ENCODE results near the gene KCNJ11.
"Not testable (repeated sequence)": the region's sequence is repeated elsewhere in the genome, so short reads cannot be mapped to it uniquely, and the experiment has no call there.

The KCNJ11 gene

DNA sequence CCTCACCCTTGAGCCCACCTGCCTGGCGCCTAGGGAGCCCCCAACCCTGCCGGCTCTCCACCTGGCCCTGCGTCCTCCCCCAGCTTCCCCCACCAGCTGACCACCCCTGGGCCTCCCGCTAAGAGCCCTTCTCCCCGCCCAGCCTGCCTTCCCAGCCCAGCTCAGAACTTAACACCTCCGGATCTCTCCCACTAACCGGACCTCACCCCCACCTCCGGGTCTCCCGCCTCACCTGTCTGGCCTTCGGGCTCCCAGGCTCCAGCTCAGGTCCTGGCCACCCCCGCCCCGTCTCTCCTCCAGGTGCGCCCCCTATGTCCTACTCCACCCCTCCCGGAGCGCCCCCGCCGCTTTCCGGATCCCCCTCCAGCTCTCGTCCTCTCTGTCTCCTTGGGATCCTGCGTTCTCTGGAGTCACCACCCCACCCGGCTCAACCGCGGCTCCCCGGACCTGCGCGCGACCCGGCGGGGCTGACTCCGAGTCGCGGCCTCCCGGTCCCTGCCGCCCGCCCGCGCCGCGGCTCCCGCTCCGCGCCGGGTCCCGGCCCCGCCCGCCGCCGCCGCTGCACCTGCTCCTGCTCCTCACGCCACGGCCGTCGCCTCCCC is at the start of gene KCNJ11:
TSS of gene KCNJ11 (minus strand) at position 51 of the 602 bp plus-strand sequence. CDS start 568 bp downstream, outside the sequence.
- DNase-seq (ENCODE audit: low spot score) = no peak

DNA sequence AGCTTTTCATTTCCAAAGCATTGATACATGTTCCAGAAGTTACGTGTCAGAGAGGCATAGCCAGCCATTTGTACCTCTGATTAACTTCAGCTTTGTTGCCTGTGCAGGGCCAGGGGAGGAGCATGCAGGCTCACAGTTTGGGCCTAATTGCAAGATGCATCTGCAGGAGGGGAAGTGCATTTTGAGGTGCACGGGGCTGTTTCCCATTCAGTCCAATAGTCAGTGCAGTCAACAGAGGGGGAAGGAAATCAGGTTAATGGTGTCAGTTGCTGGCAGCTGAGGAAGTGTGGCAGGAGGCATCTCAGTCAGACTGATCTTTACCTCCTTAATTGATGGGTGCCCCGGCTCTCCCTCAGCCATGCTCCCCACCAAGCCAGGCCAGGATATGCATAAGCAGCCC is 48.9 kb upstream of the KCNJ11 start:
- no peak for DNase-seq (ENCODE audit: low spot score)

DNA sequence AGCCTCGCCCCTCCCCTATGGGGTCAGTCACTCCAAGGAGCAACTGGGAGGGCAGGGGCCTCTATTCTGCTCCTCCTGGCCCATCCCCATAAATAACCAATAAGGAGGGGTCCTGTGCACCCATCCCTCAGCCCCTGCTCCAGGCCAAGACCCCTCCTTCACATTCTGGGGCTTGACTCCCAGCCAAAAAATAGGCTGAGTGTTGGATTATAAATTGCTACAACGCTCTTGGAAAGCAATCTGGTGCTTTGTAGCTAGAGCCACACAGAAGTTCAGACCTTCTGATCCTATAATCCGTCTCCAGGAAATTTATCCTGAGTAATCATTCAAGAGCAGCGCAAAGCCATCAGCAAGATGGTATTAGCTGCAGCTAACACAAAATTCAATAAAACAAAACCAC is 45.6 kb upstream of the KCNJ11 start:
- no peak for DNase-seq (ENCODE audit: low spot score)

DNA sequence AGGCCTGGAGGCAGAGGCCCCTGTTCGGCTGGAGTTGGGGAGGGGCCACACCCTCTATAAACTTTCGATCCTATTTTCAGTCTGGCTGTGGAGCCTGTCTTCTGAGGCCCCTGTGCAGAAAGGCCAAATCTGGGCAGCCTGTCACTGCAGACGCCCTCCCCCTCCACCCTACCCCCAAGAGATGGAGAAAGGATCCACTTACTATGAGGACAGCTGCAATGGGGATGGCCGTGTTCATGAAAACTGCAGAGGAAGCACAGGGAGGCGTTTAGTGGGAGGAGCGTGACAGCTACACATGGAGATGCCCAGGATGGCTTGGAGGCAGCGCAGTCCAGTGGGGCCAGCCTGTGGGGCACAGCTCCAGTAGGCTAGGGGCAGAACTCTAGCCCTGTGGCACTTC is 43.5 kb upstream of the KCNJ11 start:
- DNase-seq (ENCODE audit: low spot score) = no peak

DNA sequence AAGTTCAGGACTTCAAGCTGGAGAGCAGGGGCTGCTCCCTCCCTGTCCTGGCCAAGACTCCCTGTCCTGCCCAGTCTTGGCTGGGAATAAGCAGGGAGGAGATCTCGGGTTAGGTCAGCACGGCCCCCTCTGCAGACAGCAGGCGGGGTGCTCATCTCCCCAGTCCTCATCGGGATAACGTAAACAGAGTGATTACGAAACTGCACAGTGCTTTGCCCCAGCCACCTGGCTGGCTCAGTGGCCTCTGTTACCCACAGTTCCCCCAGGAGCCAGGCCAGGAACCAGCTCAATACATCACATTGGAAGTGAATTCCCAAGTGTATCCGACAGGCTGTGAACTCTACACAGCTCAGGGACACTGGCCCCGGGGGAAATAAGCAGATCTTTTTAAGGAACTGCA is 42.7 kb upstream of the KCNJ11 start:
- no peak for DNase-seq (ENCODE audit: low spot score)

DNA sequence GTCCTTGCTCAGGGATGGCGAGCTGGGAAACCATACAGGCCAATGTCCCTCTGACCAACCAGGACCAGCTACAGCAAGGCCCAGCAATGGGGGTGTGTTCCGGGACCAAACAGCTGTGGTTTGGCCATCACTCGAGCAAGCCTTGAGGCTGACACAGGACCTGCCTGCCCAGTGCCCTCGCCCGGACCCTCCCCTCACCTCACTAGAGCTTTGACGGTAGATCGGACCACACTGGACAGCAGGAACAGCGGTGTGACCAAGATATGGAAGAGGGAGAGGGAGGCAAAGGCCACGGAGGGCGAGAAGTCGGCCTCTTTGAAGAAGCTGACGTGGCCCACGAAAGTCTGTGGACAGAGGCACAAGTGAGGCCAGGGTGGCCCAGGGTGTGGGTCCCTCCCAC is 42.2 kb upstream of the KCNJ11 start:
- no peak for DNase-seq (ENCODE audit: low spot score)

DNA sequence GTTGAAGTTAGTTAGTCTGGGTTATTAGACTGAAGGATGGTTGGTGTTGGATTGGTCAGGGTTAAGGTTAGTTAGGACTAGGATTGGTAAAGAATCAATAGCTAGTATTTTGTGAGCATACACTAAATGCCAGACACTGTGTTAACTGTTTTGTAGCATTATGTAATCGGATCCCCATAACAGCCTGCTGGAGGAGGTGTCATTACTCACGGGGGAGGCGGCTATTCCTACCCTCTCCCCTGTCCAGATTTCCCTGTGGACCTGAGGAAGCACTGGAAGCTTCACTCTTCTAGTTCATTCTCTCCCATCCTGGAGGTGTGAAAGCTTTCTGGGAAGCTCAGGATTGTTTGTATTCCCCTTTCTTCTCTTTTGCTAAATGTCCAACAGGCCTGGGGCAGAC is 40.5 kb upstream of the KCNJ11 start:
- DNase-seq (ENCODE audit: low spot score) = no peak

DNA sequence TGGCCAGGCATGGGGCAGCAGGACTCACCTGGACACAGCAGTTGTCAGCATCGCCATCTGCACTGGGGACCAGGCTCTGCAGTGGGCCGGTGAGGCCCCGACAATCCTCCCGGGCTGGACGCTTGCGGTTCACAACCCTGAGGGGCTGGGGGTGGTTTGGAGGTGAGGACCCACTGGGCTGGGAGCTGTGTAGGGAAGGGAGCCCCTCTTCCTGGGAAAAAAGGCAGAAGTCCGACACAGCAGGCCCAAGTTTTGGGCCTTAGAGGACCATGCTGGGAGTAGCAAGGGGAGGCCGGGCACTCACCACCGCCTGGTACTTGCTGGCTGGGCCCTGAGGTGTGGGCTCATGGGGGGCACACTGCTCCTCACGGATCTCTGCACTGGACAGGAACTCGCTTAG is 39.8 kb upstream of the KCNJ11 start:
- no peak for DNase-seq (ENCODE audit: low spot score)

DNA sequence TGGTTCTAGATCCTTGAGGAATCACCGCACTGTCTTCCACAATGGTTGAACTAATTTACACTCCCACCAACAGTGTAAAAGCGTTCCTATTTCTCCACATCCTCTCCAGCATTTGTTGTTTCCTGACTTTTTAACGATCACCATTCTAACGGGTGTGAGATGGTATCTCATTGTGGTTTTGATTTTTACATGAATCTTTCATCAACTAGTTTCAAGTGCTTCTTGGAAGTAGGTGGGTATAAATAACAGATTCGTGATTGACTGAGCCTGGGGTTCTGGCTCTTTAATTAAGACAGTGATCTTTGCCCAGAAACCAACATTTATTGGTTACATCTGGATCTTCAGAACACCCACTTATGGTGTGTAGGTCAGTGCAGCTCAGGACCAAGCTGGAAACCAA is 37.8 kb upstream of the KCNJ11 start:
- DNase-seq (ENCODE audit: low spot score) = not testable (repeated sequence)

DNA sequence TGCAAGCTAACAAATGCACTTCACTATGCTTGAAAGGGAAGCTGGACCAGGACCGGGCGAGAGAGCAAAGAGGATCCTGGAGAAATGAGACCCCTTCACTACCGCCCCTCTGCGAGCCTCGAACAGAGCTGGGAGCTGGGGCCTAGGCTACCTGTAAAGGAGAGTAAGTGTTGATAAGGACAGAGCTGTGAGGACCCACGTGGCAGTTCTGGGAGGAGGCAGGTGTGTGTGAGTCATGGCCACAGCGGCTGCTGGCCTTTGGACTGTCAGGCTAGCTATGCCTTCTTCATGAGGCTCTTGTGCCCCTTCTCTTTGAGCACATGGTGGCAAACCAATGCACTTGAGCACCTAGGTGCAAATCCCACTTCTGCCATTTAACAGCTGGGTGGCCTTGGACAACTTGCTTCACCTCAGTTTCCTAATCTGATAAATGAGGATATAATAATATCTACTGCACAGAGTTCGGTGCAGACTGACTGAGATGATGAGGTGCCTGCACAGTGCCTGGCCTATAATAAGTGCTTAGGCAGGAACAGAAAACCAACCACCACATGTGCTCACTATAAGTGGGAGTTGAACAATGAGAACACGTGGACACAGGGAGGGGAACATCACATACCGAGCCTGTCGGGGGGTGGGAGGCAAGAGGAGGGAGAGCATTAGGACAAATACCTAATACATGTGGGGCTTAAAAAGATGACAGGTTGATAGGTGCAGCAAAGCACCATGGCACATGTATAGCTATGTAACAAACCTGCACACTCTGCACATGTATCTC is 35.3 kb upstream of the KCNJ11 start:
- no peak for DNase-seq (ENCODE audit: low spot score)

DNA sequence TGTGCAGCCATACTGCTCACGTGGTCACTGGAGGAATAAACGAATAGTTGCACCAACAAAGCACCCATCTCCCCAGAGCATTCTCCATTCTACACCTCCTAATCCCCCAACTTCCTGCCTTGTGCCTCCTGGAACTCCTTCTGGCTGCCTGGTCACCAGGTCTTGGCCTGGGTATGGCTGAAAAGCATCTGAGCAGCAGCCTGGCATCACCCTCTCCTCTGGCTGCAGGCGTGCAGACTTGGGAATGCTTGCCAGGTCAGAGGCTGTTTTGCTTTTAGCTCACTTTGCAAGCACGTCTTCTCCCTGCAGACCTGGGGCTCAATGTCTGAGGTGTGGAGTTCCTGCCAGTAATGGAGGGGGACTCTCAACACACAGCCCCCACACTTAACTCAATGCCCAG is 33.3 kb upstream of the KCNJ11 start:
- DNase-seq (ENCODE audit: low spot score) = no peak

DNA sequence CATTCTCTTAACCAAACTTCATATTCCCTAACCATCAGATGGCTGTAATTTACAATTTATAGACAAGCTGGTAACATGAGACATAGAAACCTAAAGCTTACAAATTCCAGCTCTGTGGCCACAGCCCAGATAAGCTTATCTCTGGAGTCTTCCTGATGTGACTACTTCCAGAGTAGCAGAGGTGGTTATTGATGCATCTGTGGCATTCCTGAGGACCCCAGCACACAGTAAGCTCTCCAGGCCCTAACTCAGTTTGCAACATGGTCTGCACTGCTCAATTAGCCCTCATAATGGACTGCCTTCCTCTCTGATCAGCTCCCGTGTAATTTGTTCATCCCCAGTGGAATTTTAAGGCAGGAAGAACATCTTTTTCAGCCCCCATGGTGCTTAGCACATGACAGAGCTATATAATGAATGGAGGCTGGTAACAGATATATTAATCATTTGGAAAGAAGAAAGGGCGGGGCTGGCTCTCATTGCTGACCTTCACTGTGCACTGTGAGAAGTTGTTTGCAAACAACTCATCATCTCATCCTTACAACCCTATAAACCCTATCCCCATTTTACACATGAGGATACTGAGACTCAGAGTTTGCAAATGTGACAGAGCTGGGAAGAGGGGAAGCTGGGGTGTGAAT is 30.1 kb upstream of the KCNJ11 start:
- DNase-seq (ENCODE audit: low spot score) = no peak

DNA sequence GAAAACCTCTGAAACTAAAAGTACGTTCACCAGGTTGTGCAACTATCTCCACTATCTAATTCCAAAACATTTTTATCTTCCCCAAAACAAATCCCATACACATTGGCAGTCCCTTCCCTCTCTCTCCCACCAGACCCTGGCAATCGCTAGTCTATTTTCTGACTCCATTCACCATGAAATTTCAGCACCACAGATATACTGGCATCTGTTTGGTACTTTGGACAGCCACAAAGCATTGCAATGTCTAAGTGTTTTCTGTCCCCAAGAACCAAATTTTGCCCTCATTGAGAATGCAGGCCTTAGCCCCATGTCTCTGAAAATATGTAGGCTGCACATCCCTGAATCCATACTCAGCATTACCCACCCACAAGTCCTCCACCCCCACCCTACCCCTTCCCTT is 28.0 kb upstream of the KCNJ11 start:
- no peak for DNase-seq (ENCODE audit: low spot score)

DNA sequence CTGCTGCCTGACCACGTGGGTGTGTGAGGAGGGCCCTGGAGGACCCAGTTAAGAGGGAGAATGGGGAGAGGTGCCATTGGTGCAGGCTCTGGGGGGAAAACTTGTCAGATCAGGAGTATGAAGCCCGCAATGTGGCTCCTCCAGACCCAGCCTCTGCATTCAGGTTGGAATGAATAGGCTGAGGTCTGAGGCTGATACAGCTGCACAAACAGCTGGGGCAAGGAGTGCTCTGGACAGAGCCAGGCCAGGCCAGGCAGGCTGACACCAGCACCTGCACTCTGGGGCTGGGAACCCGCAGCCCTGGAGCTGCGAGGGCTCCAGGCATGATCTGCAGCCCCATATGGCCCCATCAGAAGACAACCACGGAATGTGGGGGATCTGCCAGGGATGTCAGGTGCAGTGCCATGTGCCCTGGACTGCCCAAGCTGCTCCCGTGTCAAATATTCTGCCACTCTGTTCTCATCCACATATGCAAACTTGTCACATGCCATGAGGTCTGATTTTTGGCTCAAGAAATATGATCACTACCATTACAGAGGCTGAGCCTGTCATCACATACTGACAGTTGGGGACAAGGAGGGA is 27.2 kb upstream of the KCNJ11 start:
- no peak for DNase-seq (ENCODE audit: low spot score)

DNA sequence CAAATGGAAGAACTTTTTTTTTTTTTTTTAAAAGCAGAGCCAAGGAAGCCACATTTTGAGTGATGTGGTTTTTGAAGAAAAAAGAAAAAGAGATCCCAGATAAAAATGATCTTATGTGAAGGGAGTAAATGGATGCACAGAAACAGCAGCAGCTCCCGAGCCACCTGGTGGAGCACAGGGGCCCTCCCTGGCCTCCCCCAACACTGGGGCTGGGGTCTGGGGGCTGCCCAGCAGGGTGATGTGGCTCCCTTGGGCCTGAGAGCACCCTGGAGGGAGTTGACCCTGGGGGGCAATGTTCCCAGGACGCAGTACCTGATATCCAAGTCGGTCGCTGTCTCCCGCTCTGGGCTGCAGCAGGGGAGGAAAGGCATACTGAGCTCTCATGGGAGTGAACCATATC is 26.5 kb upstream of the KCNJ11 start:
- no peak for DNase-seq (ENCODE audit: low spot score)

DNA sequence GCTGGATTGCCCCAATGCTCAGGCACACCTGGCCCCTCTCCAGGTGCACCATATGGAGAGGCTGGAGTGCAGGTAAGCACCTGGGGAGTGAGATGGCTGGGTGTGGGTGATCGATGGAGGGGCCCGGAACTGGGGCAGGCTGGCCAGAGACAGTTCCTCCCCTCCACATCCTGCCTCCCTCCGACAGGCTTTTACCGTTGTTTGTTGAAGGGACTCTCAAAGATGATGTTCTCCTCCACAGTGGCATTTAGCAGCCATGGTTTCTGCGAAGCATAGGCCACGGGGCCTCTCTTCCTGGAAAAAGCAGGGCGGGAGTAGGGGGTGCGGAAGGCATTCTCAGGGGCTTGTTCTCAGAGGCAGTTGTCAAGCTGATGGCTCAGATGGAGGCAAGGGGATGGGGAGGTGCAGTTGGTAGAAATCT is 25.9 kb upstream of the KCNJ11 start:
- DNase-seq (ENCODE audit: low spot score) = no peak

DNA sequence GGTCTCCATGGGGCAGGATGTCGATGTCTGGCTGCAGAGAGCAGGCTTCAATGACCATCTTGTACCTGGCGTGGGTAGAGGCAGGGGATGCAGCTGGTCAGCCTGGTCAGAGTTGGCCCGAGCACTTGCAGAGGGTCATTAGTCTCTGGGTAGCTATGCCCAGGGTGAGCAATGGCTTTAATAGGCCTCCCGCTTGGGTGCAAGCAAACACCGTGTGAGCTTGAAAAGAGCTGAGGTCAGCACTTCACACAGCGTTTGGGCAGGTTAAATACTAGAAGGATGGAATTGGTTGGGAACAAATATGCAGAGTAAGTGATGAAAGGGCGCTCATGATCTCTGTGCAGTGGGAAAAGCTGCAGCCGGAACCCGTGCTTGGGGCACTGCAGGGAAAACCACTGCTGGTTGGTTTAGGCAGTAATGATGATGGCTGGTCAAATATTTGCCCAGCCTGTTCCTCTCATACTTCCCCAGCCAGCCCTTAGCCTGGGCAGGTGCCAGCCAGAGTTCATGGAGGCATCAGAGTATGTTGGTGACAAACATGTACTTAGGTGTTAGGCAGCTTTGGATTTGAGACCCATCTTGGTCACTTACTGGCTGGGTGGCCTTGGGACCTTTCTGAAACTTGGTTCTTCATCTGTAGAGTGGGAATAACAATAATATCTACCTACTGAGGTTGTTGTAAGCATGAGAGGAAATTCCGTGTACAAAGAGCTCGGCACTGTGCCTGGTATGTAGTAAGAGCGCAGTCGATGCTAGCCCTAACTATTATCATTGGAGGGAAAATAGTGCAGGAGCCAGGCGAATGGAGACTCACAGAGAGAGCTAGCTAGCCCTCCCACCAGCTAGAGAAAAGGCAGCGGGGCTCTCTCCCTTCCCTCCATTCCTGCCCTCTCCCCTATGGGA is 25.2 kb upstream of the KCNJ11 start:
- DNase-seq (ENCODE audit: low spot score) = no peak

DNA sequence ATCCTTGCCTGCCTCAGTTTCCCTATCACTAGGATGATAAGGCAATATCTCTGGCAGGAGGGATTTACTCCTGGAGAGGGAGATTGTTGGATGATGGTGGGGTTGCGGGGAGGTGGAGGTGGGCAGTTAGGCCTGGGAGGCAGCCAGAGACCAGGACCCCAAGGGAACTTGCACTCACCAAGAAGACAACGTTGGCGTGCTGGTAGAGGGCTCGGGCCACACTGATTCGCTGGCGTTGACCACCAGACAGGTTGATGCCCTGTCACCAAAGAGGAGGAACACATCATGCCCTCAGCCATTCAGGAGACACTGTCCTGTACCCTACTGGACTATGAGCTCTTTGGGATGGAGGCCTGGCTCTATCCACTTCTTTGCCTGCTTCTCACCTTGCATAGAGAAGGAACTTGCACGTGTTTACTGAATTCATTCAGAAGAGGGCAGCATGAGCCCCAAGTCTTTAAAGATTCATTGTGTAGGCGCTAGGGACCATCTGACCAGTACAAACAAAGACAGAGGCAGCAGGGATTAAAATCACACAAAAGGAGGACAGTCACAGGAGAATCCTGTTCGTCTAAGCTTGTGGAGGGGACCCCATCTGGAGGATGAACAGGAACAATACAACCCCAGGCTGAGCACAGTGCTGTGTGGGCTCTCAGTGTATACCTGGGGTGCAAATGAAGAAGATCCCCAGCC is 24.2 kb upstream of the KCNJ11 start:
- no peak for DNase-seq (ENCODE audit: low spot score)

DNA sequence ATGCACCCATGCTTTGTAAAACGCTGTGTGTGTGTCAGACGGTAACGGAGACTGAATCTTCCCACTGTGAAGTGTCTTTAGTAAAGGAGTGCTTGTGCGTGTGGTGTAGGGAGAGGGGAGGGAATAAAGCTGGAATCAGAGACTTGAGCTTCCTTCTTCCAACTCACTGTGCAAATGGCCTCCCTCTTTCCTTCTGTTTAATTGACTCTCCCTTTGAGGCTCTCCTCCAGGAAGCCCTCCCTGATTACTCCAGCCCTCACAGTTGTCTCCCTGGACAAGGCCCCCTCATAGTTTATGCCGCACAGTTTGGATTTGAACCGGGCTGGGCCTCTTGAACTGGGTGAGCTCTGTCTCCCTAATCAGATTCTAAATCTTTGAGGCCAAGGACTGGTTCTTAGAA is 23.0 kb upstream of the KCNJ11 start:
- DNase-seq (ENCODE audit: low spot score) = no peak

DNA sequence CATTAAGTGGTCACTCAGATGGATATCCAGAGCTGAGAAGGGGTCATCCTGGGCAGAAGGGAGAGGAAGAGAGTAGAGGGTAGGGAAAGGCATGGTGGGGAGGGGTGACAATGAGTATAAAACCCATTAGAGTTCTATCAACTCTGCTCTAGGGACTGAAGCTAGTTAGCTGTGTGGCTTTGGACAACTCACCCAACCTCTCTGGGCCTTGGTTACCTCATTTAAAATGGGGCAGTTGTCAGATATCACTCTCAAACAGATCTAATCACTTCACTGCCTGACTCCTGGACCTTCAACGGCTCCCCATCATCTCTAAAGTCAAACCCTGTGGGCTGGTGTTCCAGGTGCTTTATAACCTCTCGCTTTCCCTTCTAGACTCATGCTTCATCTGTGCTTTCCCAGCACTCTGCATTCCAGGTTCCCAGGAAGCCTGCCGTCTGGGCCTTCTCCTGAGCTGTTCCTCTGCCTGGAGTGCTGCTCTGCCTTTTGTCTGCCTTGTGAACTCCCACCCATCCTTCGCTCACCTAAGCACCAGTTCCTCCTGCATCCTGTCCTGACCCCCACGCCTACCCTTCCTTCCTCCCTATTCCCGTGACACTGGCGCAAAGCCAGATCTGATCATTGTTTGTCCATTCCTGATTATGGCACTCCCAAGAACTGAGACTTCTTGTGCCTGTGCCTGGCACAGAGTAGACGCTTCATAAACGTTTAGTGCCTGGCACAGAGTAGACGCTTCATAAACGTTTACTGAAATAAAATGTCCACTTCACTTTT is 22.3 kb upstream of the KCNJ11 start:
- no peak for DNase-seq (ENCODE audit: low spot score)

DNA sequence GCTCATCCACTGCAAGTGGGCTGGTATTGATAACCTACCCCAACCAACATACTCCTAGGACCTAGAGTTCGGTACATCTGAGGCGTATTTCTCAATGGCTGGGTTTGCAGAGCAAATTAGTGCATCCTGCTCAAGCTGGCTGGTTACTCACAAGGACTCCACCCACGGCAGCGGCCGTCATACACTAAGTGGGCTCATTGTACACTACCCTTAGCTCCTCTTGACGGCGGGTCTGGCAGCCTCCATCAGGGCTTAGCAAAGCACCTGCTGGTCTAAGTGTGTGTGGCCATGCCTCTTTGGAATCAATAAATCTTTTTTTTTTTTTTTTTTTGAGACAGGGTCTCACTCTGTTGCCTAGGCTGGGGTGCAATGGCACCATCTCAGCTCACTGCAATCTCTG is 20.2 kb upstream of the KCNJ11 start:
- no peak for DNase-seq (ENCODE audit: low spot score)

All from globus pallidus (tissue), 1 donor.